Neuronal stem cell (in vitro differentiated cells): ENCODE data around the gene LSAMP.

Experiments
- DNase-seq: peaks from one replicate; pipeline ENCODE4 v3.0.0-alpha.2; 2013; ENCODE audit warnings: low spot score
- H2AFZ ChIP-seq: one replicate; pipeline ENCODE4 v1.6.1; 2013; ENCODE audit warnings: mild to moderate bottlenecking, low read length, inconsistent platforms
- H2AK5ac ChIP-seq: 2 replicates; pipeline ENCODE4 v1.6.1; 2013; ENCODE audit warnings: low read depth, mild to moderate bottlenecking, inconsistent platforms, low read length, moderate library complexity, mixed read lengths
- H2BK120ac ChIP-seq: 2 replicates; pipeline ENCODE4 v1.6.1; 2013; ENCODE audit warnings: low read depth, mild to moderate bottlenecking, inconsistent platforms, low read length, moderate library complexity, mixed read lengths
- H2BK12ac ChIP-seq: one replicate; pipeline ENCODE4 v1.6.1; 2013; ENCODE audit warnings: low read length, inconsistent platforms
- H2BK15ac ChIP-seq: 2 replicates; pipeline ENCODE4 v1.6.1; 2013; ENCODE audit warnings: mild to moderate bottlenecking, low read length, inconsistent platforms, mixed read lengths
- H2BK5ac ChIP-seq: one replicate; pipeline ENCODE4 v1.6.1; 2013; ENCODE audit warnings: inconsistent platforms, mild to moderate bottlenecking, low read length, moderate library complexity
- H3K14ac ChIP-seq: one replicate; pipeline ENCODE4 v1.6.1; 2013; ENCODE audit warnings: low read length, inconsistent platforms
- H3K18ac ChIP-seq: 2 replicates; pipeline ENCODE4 v1.6.1; 2013; ENCODE audit warnings: low read length, inconsistent platforms
- H3K23ac ChIP-seq: 2 replicates; pipeline ENCODE4 v1.6.1; 2013; ENCODE audit warnings: low read depth, mild to moderate bottlenecking, mixed read lengths, low read length, inconsistent platforms; ENCODE audit not compliant: poor library complexity
- H3K27ac ChIP-seq: replicated peaks from 3 replicates; pipeline ENCODE4 v1.5.1; 2013; ENCODE audit warnings: low read length, inconsistent platforms
- H3K27me3 ChIP-seq, 3 experiments: 2 replicates each; pipeline ENCODE4 v1.6.1; 2013; ENCODE audit warnings: low read length in 3 of 3, mild to moderate bottlenecking in 2 of 3, inconsistent platforms in 1 of 3, low read depth in 1 of 3, mixed read lengths in 1 of 3, moderate library complexity in 1 of 3; ENCODE audit not compliant: control insufficient read depth in 3 of 3, insufficient read depth in 3 of 3
- H3K36me3 ChIP-seq, 2 donors: replicated peaks in 1 of 2; 2 replicates each; pipeline ENCODE4 v1.6.1; 2013; ENCODE audit warnings: low read length in 2 of 2; ENCODE audit not compliant: control insufficient read depth in 2 of 2, insufficient read depth in 2 of 2
- H3K4ac ChIP-seq: 2 replicates; pipeline ENCODE4 v1.6.1; 2013; ENCODE audit warnings: inconsistent platforms, mild to moderate bottlenecking, low read length, moderate library complexity
- H3K4me1 ChIP-seq, 2 donors: 1 replicate in 1 of 2; 2 replicates in 1 of 2; pipeline ENCODE4 v1.6.1; 2013; ENCODE audit warnings: low read length in 2 of 2, low read depth in 1 of 2; ENCODE audit not compliant: control insufficient read depth in 2 of 2, insufficient read depth in 1 of 2
- H3K4me2 ChIP-seq: one replicate; pipeline ENCODE4 v1.6.1; 2013; ENCODE audit warnings: mild to moderate bottlenecking, low read length, inconsistent platforms; ENCODE audit not compliant: insufficient read depth, poor library complexity, severe bottlenecking
- H3K4me3 ChIP-seq, 2 donors: 2 replicates each; pipeline ENCODE4 v1.5.1; 2013; ENCODE audit warnings: low read length in 2 of 2, mild to moderate bottlenecking in 2 of 2, inconsistent platforms in 1 of 2, moderate library complexity in 1 of 2
- H3K79me1 ChIP-seq: one replicate; pipeline ENCODE4 v1.6.1; 2013; ENCODE audit warnings: low read depth, mild to moderate bottlenecking, inconsistent platforms, low read length, moderate library complexity
- H3K9ac ChIP-seq: one replicate; pipeline ENCODE4 v1.6.1; 2013; ENCODE audit warnings: mild to moderate bottlenecking, low read depth, low read length, inconsistent platforms; ENCODE audit not compliant: poor library complexity
- H3K9me3 ChIP-seq, 2 donors: replicated peaks in 1 of 2; 2 replicates each; pipeline versions ENCODE3 to v1.6.1; 2013; ENCODE audit warnings: low read length in 2 of 2, mild to moderate bottlenecking in 2 of 2, inconsistent platforms in 1 of 2, low read depth in 1 of 2, mixed read lengths in 1 of 2, moderate library complexity in 1 of 2; ENCODE audit not compliant: control insufficient read depth in 2 of 2, insufficient read depth in 1 of 2
- H4K8ac ChIP-seq: one replicate; pipeline ENCODE4 v1.6.1; 2013; ENCODE audit warnings: low read depth, mild to moderate bottlenecking, inconsistent platforms, low read length, moderate library complexity
- H4K91ac ChIP-seq: one replicate; pipeline ENCODE4 v1.6.1; 2013; ENCODE audit warnings: low read length, low read depth, mild to moderate bottlenecking, inconsistent platforms; ENCODE audit not compliant: poor library complexity
- WGBS, 2 donors: extraction: QIAGEN DNeasy Blood & Tissue Kit; methylation state at CpG; one replicate each; pipeline ENCODE4 v1.1.7; 2013; ENCODE audit warnings: missing lambda C conversion rate in 2 of 2, mixed read lengths in 1 of 2; ENCODE audit not compliant: insufficient read length in 2 of 2, insufficient replicate concordance in 1 of 2; ENCODE audit errors: extremely low coverage in 2 of 2; 5-methylcytosine and 5-hydroxymethylcytosine counted together

The LSAMP gene

DNA sequence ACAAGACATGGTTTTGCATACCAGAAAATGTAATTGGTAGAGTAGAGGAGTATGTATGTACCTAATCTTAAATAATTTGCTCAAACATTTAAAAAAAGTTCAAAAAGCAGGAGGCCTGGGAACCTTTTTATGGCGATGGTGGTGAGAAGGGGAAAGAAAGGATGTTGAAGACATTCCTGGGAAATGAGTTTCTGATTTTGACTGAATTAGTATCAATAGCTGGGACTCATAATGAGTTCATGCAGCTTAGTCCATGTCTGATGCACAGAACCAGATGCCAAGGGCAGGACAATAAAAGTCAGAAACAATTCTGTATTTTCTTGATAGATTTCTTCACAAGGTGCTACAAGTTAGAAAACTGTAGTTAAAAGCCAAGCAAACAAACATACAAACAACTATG, 426.6 kb downstream of the LSAMP start:
- no peak overlapping the region for H2AK5ac ChIP-seq
- no peak overlapping the region for H3K9ac ChIP-seq
- no peaks in the 10 kb centered on the region for H3K79me1 ChIP-seq
- no peak overlapping the region for H2BK120ac ChIP-seq
- no peak overlapping the region for H3K4me3 ChIP-seq
- no CpG with 5 or more reads among the region's 1 CpG for WGBS, 2 donors
- H4K8ac ChIP-seq: no peak overlapping the region
- H3K27me3 ChIP-seq: no peaks in the 10 kb centered on the region
- no peak overlapping the region for H3K4ac ChIP-seq
- H2BK5ac ChIP-seq: no peak overlapping the region
- no peak overlapping the region for H3K23ac ChIP-seq
- no peak for DNase-seq
- no peak overlapping the region for H3K18ac ChIP-seq
- H2AFZ ChIP-seq: no peak overlapping the region
- no peak overlapping the region for H3K14ac ChIP-seq
- no peak overlapping the region for H4K91ac ChIP-seq
- H2BK12ac ChIP-seq: no peak overlapping the region
- peaks cover 0 to 4% of the 10 kb centered on the region in 2 donors for H3K4me1 ChIP-seq
- H3K36me3 ChIP-seq: peaks cover 0 to 2% of the 10 kb centered on the region in 2 donors
- no peak overlapping the region for H2BK15ac ChIP-seq
- H3K4me2 ChIP-seq: no peak overlapping the region
- no peak overlapping the region for H3K27ac ChIP-seq
- no peaks in the 10 kb centered on the region for H3K9me3 ChIP-seq

GRCh38 chr3:116015931-116016330, 429.4 kb downstream of the LSAMP start:
- peaks cover 0 to 2% of the 10 kb centered on the region in 2 donors for H3K36me3 ChIP-seq
- no peaks in the 10 kb centered on the region for H3K79me1 ChIP-seq
- H3K4me3 ChIP-seq: no peak overlapping the region
- no peak overlapping the region for H2AFZ ChIP-seq
- no peak overlapping the region for H4K91ac ChIP-seq
- H2BK5ac ChIP-seq: no peak overlapping the region
- H3K27ac ChIP-seq: no peak overlapping the region
- H3K23ac ChIP-seq: no peak overlapping the region
- no peak overlapping the region for H3K18ac ChIP-seq
- no peak overlapping the region for H4K8ac ChIP-seq
- H3K4me1 ChIP-seq: peaks cover 0 to 4% of the 10 kb centered on the region in 2 donors
- no peaks in the 10 kb centered on the region for H3K27me3 ChIP-seq
- H3K4me2 ChIP-seq: no peak overlapping the region
- no peak for DNase-seq
- H3K9me3 ChIP-seq: no peaks in the 10 kb centered on the region
- H3K4ac ChIP-seq: no peak overlapping the region
- H3K9ac ChIP-seq: no peak overlapping the region
- no CpG with 5 or more reads among the region's 2 CpGs for WGBS, 2 donors
- H3K14ac ChIP-seq: no peak overlapping the region
- H2BK120ac ChIP-seq: no peak overlapping the region
- H2BK15ac ChIP-seq: no peak overlapping the region
- no peak overlapping the region for H2AK5ac ChIP-seq
- no peak overlapping the region for H2BK12ac ChIP-seq

DNA sequence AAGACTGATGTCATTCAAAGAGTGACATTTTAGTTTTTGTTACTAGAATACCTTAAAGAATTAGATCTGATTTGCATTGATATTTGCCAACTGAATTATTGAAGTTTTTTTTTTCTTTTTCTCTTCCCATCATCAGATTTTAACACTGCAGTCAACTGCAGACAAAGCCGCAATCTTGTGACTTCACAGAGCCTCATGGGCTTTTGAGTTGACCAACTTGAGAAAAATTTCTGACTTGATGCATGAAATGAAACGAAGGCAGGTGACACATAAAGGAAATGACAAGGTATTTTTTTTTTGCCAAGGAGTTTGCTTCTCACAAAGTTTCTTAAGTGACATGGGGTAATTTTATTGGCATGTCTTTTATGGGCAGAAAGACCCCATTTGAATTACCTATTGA, 438.3 kb downstream of the LSAMP start:
- H4K91ac ChIP-seq: no peak overlapping the region
- no CpG with 5 or more reads among the region's 2 CpGs for WGBS, 2 donors

DNA sequence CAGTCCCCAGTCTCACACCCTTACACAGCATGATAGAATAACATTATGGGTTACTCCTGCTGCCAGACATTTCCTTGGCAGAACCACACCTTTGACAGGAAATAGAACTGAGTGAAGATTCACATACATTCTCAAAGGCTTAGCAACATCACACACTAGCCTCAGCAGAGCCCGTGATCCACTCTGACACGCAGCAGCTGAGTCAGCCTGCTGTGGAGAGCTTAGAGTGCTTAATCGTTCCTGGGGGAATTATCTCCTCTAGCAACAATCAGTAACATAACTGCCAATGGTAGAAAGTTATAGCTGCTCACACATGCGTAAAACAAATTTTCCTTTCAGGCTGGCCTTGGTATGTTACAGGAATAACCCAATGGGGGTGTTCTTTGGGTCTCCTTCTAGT, 439.9 kb downstream of the LSAMP start:
- Histone ChIP-seq H3K27ac (no peak overlapping the region), H2BK15ac (no peak overlapping the region), H2AK5ac (no peak overlapping the region), H2BK120ac (no peak overlapping the region), H4K8ac (no peak overlapping the region), H3K4me1 (peaks cover 0 to 2% of the 10 kb centered on the region in 2 donors), H2BK5ac (no peak overlapping the region), H3K23ac (no peak overlapping the region), H3K27me3 (no peaks in the 10 kb centered on the region), H2BK12ac (no peak overlapping the region), H2AFZ (no peak overlapping the region), H3K4me2 (no peak overlapping the region), H3K9ac (no peak overlapping the region), H3K4ac (no peak overlapping the region), H3K4me3 (no peak overlapping the region), H3K14ac (no peak overlapping the region), H3K36me3 (no peaks in the 10 kb centered on the region), H3K18ac (no peak overlapping the region), H3K79me1 (no peaks in the 10 kb centered on the region), H4K91ac (no peak overlapping the region), H3K9me3 (no peaks in the 10 kb centered on the region)
- no CpG with 5 or more reads among the region's 4 CpGs for WGBS, 2 donors
- DNase-seq: no peak

More for the DNA sequence above, 438.3 kb downstream of the LSAMP start:
- H2BK120ac ChIP-seq: no peak overlapping the region
- no peak overlapping the region for H3K9ac ChIP-seq
- H3K14ac ChIP-seq: no peak overlapping the region
- no peak overlapping the region for H3K27ac ChIP-seq
- H2BK15ac ChIP-seq: no peak overlapping the region
- H3K23ac ChIP-seq: no peak overlapping the region
- H2BK12ac ChIP-seq: no peak overlapping the region
- H3K9me3 ChIP-seq: no peaks in the 10 kb centered on the region
- no peak for DNase-seq
- no peak overlapping the region for H2AK5ac ChIP-seq
- no peak overlapping the region for H2AFZ ChIP-seq
- H3K79me1 ChIP-seq: no peaks in the 10 kb centered on the region
- no peak overlapping the region for H3K4ac ChIP-seq
- H3K36me3 ChIP-seq: no peaks in the 10 kb centered on the region
- no peaks in the 10 kb centered on the region for H3K27me3 ChIP-seq
- H3K4me1 ChIP-seq: peaks cover 0 to 2% of the 10 kb centered on the region in 2 donors
- no peak overlapping the region for H2BK5ac ChIP-seq
- H4K8ac ChIP-seq: no peak overlapping the region
- no peak overlapping the region for H3K18ac ChIP-seq
- no peak overlapping the region for H3K4me3 ChIP-seq
- H3K4me2 ChIP-seq: no peak overlapping the region
